GM19025 (cell line): ENCODE results near the gene XPO5.

Experiments
- ATAC-seq: cut with Tn5 transposase; IDR thresholded peaks from one replicate; pipeline ENCODE4 v1.9.1; 2021; ENCODE audit warnings: mild to moderate bottlenecking, low read depth, moderate library complexity; ENCODE audit not compliant: unreplicated experiment

Gene XPO5

DNA sequence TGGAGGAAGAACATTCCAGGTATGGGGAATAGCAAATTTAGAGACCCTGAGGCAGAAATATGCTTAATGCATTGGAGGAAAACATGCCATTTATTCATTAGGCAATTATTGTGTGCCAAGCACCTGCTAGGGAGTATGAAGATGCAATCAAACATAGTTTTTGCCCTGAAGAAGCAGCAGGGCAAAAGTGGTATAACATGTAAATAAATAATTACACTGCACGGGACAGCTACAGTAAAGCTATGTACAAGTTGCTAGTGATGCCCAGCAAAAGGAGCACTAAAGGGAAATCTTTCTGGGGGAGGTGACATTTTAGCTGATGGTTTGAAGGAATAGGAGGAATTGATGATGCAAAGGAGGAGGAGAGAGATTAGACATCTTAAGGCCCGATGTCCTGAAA is 99.1 kb downstream of the XPO5 start:
- ATAC-seq = no peak

DNA sequence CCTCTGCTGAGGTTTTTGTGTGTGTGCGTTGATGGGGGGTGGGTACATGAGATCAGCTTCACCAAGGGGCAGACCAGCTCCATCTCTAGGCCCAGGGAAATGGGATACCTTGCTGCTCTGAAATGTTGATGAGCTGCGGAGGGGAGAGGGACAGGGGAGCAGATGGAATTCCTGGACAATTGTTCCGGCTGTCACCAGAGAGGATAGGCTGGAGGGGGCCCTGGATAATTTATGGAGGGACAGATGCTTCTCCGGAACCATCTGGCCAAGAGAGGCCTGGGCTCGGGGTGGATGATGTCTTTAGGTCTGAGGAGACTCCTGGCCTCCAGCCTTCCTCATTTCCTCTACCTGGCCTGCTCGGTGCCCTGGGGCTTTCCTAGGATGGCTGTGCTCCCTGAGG is 100.3 kb downstream of the XPO5 start:
- ATAC-seq = no peak

DNA sequence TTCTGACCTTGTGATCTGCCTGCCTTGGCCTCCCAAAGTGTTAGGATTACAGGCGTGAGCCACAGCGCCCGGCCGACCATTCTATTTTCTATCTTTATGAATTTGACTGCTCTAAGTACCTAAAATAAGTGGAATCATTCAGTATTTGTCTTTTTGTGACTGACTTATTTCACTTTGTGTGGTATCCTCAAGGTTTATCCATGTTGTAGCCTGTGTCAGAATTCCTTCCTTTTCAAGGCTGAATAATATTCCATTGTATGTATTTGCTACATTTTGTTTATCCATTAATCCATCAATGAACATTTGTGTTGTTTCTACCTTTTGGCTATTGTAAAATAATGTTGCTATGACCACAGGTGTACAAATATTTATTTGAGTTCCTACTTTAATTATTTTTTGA is 103.3 kb downstream of the XPO5 start:
- ATAC-seq = no peak
